Measurements from ENCODE around the gene PGAP3.

Gene PGAP3

DNA sequence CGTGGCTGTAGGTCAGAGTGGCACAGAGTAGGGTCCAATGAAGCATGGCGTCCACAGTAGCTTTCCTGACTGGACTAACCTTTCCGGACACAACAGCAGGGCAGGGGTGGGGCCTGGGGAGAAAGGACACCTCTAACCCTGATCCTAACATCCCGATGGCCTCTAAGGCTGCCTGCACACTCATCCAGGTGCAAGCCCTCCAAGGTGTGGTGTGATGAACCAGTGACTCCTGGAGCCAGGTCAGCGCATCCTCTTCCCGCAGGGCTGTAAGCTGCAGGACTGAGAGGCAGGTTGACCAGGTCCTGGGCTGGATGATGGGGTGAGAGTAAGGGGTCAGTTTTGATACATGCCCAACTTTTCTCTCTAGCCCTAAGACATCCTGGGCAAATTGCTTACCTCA is 8.9 kb upstream of the PGAP3 start:
- no peak for DNase-seq

DNA sequence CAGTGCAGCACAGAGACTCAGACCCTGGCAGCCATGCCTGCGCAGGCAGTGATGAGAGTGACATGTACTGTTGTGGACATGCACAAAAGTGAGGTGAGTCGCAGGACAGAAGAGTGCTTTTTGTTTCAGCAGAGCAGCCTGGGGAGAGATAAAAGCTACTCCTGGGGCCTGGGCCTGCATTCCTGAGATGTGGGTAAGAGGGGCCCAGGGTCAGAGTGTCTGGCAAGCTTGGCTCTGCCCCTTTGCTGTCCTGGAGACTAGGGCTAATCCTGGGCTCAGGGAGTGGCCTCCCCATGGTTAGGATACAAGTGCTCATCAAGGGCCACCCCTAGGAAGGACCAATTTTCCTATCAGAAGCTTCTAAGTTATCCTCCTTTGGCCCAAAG is 7.2 kb upstream of the PGAP3 start:
- no peak for DNase-seq

DNA sequence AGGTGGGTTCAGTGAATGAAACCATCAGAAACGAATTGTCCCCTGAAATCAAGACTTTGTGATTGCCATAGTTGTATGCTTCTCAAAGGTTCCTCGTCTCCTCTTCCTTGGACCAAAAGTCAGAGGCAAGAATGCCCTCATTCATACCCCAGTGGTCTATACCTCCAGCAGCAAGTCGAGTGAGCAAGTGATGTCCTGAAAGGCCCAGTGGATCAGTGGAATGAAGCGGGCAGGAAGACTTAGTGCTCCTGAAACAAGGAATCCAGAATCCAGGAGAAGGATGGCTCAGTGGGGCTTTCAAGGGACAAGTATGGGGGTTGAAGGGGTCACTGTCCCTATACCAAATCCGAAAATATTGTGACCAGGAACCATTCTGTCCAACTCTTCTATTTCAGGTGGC is 6.7 kb upstream of the PGAP3 start:
- DNase-seq: no peak

DNA sequence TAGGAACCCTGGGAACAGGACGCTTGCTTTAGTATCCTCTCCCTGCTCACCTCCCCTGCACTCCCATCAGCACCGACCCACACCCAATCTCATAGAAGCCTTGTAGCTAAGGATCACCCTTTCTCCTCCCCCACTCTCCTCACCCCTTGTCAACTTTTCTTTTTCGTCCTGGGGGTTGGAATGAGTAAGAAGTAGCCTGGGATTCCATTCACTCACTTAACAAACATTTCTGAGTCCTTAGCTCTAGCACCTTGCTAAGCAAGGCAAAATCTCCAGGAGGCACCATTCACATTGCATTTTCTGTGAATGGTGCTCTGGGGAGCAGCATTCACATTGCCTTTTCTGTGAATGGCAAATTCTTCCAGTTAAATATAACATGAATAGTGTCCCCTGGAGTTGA is 1.1 kb upstream of the PGAP3 start:
- DNase-seq: no peak

GRCh38 chr17:39688475-39688835 is 598 bp upstream of the PGAP3 start:
- DNase-seq: no peak

DNA sequence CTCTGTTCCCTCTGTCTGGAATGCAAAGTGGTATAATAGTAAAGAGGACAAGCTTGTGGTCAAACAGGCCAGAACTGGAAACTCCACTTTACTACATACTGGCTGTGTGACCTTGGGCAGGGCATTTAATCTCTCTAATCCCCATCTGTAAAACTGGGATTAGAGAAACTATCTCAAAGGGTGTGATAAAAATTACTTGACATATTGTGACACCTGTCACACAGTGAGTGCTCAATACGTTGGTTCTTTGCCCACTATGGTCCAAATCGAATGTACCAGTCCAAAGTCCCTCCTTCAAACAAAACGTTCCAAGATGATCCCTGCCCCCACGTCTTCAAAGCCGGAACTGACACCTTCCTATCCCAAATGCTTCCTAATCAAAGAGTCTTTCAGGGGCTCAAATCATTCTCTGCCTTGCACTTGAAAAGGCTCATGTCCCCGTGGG is 734 bp downstream of the PGAP3 start:
- DNase-seq: no peak

GRCh38 chr17:39684369-39685192 is 3.3 kb downstream of the PGAP3 start:
- no peak for DNase-seq

DNA sequence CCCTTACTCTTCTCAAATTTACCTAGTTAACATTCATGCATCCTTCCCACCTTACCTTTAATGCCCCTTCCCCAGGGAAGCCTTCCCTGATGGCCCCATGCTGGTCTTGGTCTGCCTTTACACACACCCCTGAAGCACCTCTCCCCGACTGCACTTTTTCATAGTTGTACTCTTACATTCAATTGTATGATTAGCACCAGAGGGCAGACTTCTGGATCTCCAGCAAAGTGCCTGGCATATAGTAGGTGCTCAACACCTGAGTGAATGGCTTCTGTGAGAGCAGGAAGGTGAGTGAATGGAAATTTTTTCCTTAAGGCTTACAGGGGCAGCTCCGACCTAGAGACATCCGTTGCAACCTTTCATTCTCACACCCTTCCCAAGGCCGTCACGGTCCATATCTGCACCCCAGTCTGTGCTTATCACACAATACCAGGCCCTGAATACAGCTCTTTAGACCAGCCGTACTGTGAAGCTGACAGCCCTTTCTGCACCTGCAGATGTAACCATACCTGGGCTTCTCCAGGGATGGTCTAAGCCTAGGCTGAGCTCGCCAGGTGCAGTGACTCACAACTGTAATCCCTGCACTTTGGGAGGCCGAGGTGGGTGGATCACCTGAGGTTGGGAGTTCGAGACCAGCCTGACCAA is 4.4 kb downstream of the PGAP3 start:
- DNase-seq: no peak

GRCh38 chr17:39679521-39680192 is 8.2 kb downstream of the PGAP3 start:
- peak; percentile 46 for DNase-seq

DNA sequence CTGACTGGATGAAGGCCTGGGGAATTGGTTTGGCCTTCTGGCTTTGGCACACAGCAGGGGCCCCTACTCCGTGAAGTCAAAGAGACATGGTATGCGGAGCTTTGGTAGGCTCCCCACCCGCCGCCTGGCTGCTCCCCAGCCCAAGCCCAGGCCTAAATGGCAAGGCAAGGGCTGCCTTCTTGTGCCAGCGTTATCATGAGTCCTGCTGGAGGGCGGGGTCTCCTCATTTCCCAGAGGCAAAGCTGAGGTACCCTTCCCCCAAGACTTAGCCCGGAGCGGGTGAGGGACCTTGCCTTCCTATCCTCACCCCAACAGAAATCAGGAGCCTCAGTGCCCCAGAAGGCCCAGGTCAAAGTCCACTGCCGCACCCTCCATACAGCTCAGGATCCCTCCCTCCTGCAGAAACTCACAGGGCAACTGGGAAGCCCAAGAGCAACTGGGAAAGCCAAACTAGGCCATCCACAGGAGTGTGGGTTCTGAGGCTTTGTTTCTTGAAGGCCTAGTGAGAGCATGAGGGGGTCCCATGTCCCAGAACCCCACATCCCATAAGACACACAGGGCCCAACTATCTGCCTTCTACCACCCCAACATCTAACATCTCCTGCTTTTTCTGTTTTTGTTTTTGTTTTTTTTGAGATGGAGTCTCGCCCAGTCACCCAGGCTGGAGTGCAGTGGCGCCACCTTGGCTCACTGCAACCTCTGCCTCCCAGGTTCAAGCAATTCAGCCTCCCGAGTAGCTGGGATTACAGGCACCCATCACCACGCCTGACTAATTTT is 9.3 kb downstream of the PGAP3 start:
- DNase-seq: no peak

- no peak for DNase-seq
Observed at GRCh38 chr17:39677542-39678339, 10.1 kb downstream of the PGAP3 start.

DNA sequence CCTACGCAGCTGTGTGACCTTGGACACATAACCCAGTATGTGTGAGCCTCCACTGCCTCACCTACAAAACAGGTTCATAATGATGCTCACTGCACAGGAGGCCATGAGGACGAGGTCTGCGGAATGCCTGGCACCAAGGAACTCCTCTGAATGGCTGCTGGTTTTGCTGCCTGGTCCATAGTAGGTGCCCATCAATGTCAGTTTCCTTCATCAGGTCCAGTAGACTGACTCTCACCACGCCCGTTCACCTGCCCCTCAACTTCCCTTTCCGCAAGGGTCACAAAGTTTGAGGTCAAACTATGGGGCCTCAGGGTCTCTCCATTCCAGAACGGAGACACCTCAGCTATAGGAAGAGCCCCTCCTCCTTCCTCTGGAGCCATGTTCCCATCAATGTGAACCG is 10.8 kb downstream of the PGAP3 start:
- DNase-seq: no peak

GRCh38 chr17:39676198-39676819 is 11.5 kb downstream of the PGAP3 start:
- no peak for DNase-seq

DNA sequence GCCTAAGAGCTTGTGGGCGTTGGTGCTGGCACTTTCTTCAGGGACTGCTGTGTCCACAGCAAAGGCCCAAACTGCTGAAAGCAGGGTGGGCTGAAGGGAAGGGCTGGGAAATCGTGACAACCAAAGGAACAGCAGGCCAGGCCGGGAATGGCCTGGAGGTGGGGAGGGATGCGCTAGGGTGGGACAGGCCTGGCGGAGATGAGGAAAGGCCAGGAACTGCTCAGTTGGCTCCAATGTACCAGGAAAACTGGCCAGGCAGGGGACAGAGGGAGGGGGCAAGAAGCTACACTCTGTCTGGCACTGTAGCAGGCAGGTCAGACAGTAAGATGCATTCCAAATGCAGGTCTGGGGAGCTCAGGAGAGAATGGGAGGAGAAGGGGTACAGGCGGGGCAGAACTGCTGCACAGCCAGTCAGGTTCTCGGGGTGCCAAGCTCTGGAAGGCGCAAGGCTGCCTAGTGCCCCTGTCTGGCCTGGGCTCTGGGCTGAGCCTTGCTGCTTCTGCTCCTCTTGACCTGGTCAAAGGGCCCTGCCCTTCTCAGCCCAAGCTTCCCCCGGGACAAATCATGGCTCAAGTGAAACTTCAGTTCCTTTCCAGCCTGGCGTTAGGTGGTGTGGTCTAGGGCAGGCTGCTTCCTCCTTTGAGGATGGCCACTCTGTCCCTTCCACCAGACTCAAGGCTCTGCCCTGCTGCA is 12.3 kb downstream of the PGAP3 start:
- no peak for DNase-seq

GRCh38 chr17:39674702-39675389 is 13.0 kb downstream of the PGAP3 start:
- DNase-seq: no peak

DNA sequence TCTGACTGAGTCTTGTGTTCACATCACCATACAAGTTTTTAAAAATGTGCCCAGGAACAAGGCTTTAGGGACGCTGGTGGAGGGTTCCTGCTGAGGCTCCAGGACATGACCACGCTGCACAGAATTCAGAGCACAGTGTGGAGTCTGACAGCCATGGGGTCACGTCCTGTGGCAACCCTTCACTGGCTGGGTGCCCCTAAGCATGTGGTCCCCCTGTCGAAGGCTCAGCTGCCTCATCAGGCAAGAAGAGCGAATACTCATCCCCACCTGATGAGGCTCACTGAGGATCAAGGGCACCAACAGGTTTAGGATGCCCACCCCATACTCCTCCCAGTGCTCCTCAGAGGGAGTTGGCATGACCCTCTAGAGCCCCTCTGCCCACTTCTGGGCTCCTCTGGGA is 13.7 kb downstream of the PGAP3 start:
- no peak for DNase-seq

- DNase-seq: no peak
Observed at GRCh38 chr17:39673335-39674081, 14.3 kb downstream of the PGAP3 start.

GRCh38 chr17:39672522-39673334 is 15.1 kb downstream of the PGAP3 start:
- DNase-seq: no peak

Measured in activated T-cell treated with anti-CD3 and anti-CD28 coated beads, Interleukin-2, amount 50 U/mL, for 1 hour (primary cell).